ENCODE data around the gene DNM3. TPM values are rescaled to one million over a fixed set of nuclear protein-coding genes. Genes with fewer than 3 reads are reported as not detected.

The DNM3 gene
- total and polyA plus RNA-seq, 2 experiments from 2014 or later, result 5.2 to 12.2 TPM

- H3K27ac ChIP-seq (ENCODE audit: low read depth), result no peak overlapping the region
- H4K20me1 ChIP-seq (replicated peaks; ENCODE audit: insufficient read depth), result no peaks in the 10 kb centered on the region
- no peak overlapping the region for H3K27ac Mint-ChIP-seq
- no peaks in the 10 kb centered on the region for H3K27me3 ChIP-seq (ENCODE audit: insufficient read depth)
- peaks cover 1% of the 10 kb centered on the region for H3K27me3 Mint-ChIP-seq (ENCODE audit: insufficient read depth, low read depth, poor library complexity)
- DNase-seq (ENCODE audit: low spot score) (no peak), ATAC-seq (no peak)
- no peaks in the 10 kb centered on the region for H3K36me3 ChIP-seq (ENCODE audit: insufficient read depth)
- H3K4me1 ChIP-seq (ENCODE audit: insufficient read depth), result peaks cover 14% of the 10 kb centered on the region
- TF ChIP-seq CREB1 (CRISPR knock-in tag; IDR thresholded peaks at IDR 0.05; ENCODE audit: low read depth) (no peak), REST (IDR thresholded peaks at IDR 0.05; ENCODE audit: unreplicated experiment) (no peak), JUNB (IDR thresholded peaks at IDR 0.05; ENCODE audit: unreplicated experiment) (no peak), STAT1 (IDR thresholded peaks at IDR 0.05; ENCODE audit: unreplicated experiment) (no peak), EZH2 (IDR thresholded peaks at IDR 0.05; ENCODE audit: low read depth, unreplicated experiment) (no peak), CTCF (conservative IDR thresholded peaks at IDR 0.05; ENCODE audit: low read depth in 2 of 2) (no peak), ZNF114 (CRISPR knock-in tag; IDR thresholded peaks at IDR 0.05) (no peak), ZNF462 (CRISPR knock-in tag; IDR thresholded peaks at IDR 0.05) (no peak), ZNF331 (CRISPR knock-in tag; IDR thresholded peaks at IDR 0.05; ENCODE audit: low read depth) (no peak)
- no peak overlapping the region for H3K4me3 ChIP-seq
- H3K79me2 ChIP-seq (replicated peaks; ENCODE audit: insufficient read depth), result no peaks in the 10 kb centered on the region
- H3K9me3 Mint-ChIP-seq, result no peaks in the 10 kb centered on the region; the same call in 2 of the 3 replicates
- no peaks in the 10 kb centered on the region for H3K36me3 Mint-ChIP-seq (ENCODE audit: low read depth)
- H3K4me3 Mint-ChIP-seq, result no peak overlapping the region
- no peak overlapping the region for H3K4me2 ChIP-seq
- no peaks in the 10 kb centered on the region for H3F3A ChIP-seq (replicated peaks; ENCODE audit: low read depth)
- H3K4me1 Mint-ChIP-seq, result peaks cover 15% of the 10 kb centered on the region; the same call in 2 of the 3 replicates
- no peaks in the 10 kb centered on the region for H3K9me2 ChIP-seq (ENCODE audit: insufficient read depth)
- H2AFZ ChIP-seq, result no peak overlapping the region
Measured at GRCh38 chr1:172266528-172267174, 425.4 kb downstream of the DNM3 start.
